A549 (cell line): Measurements from ENCODE around the gene RNF227. TPM values are rescaled to one million over a fixed set of nuclear protein-coding genes. Genes with fewer than 3 reads are reported as not detected.

Experiments
- ATAC-seq, 2 experiments: fragments of 200-7000 bp in 1 of 2; fragments of >200 bp in 1 of 2; cut with Nextera tagmentation in 1 of 2; cut with Tn5 transposase in 1 of 2; 3 replicates each; pipeline versions ENCODE4 v1.8.0 to v1.9.1; 2018 to 2020; ENCODE audit warnings: mild to moderate bottlenecking in 1 of 2, moderate library complexity in 1 of 2
- CTCF ChIA-PET: fragments of 300-600 bp; sonication (Branson Sonifier 250); formaldehyde crosslinking; extraction: SDS; loops from one replicate; lab custom pipeline; 2021; ENCODE audit warnings: antibody characterized with exemption, inconsistent platforms; lab: Yijun Ruan, JAX
- POLR2A ChIA-PET: fragments of 350-600 bp; formaldehyde crosslinking; extraction: SDS; loops from one replicate; lab custom pipeline; 2021; ENCODE audit warnings: antibody characterized with exemption, inconsistent platforms; lab: Yijun Ruan, JAX
- DNase-seq, 2 experiments: peaks; one replicate each; pipeline versions ENCODE4 v3.0.0 to v3.0.0-alpha.2; 2011 to 2016; ENCODE audit warnings: low read depth in 1 of 2, low spot score in 1 of 2
- FAIRE-seq: peaks from 2 replicates; lab custom pipeline; 2011; peaks lifted over from hg19 to GRCh38; lab: Jason Lieb, UNC
- H3K27ac ChIP-seq, 2 experiments: fragments of >200 bp; sonication (Bioruptor Twin); formaldehyde crosslinking; 3 replicates each; pipeline ENCODE4 v1.5.1; 2016 to 2017
- H3K4me1 ChIP-seq: fragments of >200 bp; sonication (Bioruptor Twin); formaldehyde crosslinking; 3 replicates; pipeline ENCODE4 v1.6.1; 2016
- H3K4me2 ChIP-seq: fragments of >200 bp; sonication (Bioruptor Twin); formaldehyde crosslinking; 3 replicates; pipeline ENCODE4 v1.6.1; 2016
- H3K4me3 ChIP-seq: fragments of >200 bp; sonication (Bioruptor Twin); formaldehyde crosslinking; 3 replicates; pipeline ENCODE4 v1.5.1; 2016
- H3K9me3 ChIP-seq: fragments of >200 bp; sonication (Bioruptor Twin); formaldehyde crosslinking; 3 replicates; pipeline ENCODE4 v1.6.1; 2016
- CBX8 ChIP-seq: fragments of 200-600 bp; sonication (generic); IDR thresholded peaks from 2 replicates; pipeline ENCODE4 v1.6.1; 2016
- CHD4 ChIP-seq: fragments of 200-600 bp; sonication (generic); IDR thresholded peaks from 2 replicates; pipeline ENCODE4 v1.6.1; 2016; ENCODE audit warnings: antibody characterized with exemption, mild to moderate bottlenecking, borderline replicate concordance
- EHMT2 ChIP-seq: fragments of 200-600 bp; sonication (generic); IDR thresholded peaks from 2 replicates; pipeline ENCODE4 v1.6.1; 2016; ENCODE audit warnings: antibody characterized with exemption, low read depth, mild to moderate bottlenecking, moderate library complexity
- ESRRA ChIP-seq: fragments of 150-350 bp; IDR thresholded peaks from 2 replicates; pipeline ENCODE4 v1.6.1; 2014; ENCODE audit warnings: mild to moderate bottlenecking, low read length, borderline replicate concordance
- FOSB ChIP-seq: fragments of 250-450 bp; sonication (Bioruptor Pico); IDR thresholded peaks from 2 replicates; pipeline ENCODE4 v1.5.0; 2020; ENCODE audit warnings: mild to moderate bottlenecking, moderate library complexity
- FOSL2 ChIP-seq, 2 experiments: fragments of 450-650 bp in 1 of 2; fragments of >200 bp in 1 of 2; sonication (Bioruptor Twin) in 1 of 2; formaldehyde crosslinking; IDR thresholded peaks; 2 replicates each; pipeline versions ENCODE4 v1.5.0 to v1.6.1; 2016 to 2020; ENCODE audit warnings: mild to moderate bottlenecking in 1 of 2, moderate library complexity in 1 of 2
- HDAC2 ChIP-seq: fragments of 200-600 bp; sonication (generic); IDR thresholded peaks from 2 replicates; pipeline ENCODE4 v1.6.1; 2016
- HOXB13 ChIP-seq: fragments of 250-450 bp; sonication (Bioruptor Pico); IDR thresholded peaks from 2 replicates; pipeline ENCODE4 v1.5.0; 2020; ENCODE audit warnings: low read depth, mild to moderate bottlenecking, moderate library complexity
- HOXB5 ChIP-seq: fragments of 250-450 bp; sonication (Bioruptor Pico); IDR thresholded peaks from 2 replicates; pipeline ENCODE4 v1.5.0; 2020; ENCODE audit warnings: mild to moderate bottlenecking, moderate library complexity
- JUN ChIP-seq, 2 experiments: fragments of >200 bp; sonication (Bioruptor Twin); formaldehyde crosslinking; IDR thresholded peaks; 2 replicates in 1 of 2; 3 replicates in 1 of 2; pipeline ENCODE4 v1.6.1; 2016 to 2017
- MAZ ChIP-seq: fragments of 150-350 bp; IDR thresholded peaks from 2 replicates; pipeline ENCODE4 v1.6.1; 2014; ENCODE audit warnings: antibody characterized with exemption, low read depth, low read length, borderline replicate concordance
- NR3C1 ChIP-seq: fragments of >200 bp; sonication (Bioruptor Twin); formaldehyde crosslinking; IDR thresholded peaks from 3 replicates; pipeline ENCODE4 v1.6.1; 2017
- RCOR1 ChIP-seq: fragments of 150-350 bp; IDR thresholded peaks from 2 replicates; pipeline ENCODE4 v1.6.1; 2014; ENCODE audit warnings: antibody characterized with exemption, low read length, low read depth
- RFX5 ChIP-seq: fragments of 450-650 bp; IDR thresholded peaks from 2 replicates; pipeline ENCODE4 v1.7.1; 2014; ENCODE audit warnings: antibody characterized with exemption, mild to moderate bottlenecking, moderate library complexity
- TFCP2L1 ChIP-seq: fragments of 250-450 bp; sonication (Bioruptor Pico); IDR thresholded peaks from 2 replicates; pipeline ENCODE4 v1.5.0; 2021; ENCODE audit warnings: mild to moderate bottlenecking
- USF2 ChIP-seq: fragments of 450-650 bp; IDR thresholded peaks from 2 replicates; pipeline ENCODE4 v1.6.1; 2014; ENCODE audit warnings: antibody characterized with exemption
- WGBS: methylation state at CpG from one replicate; pipeline ENCODE4 v1.1.6; 2017; ENCODE audit errors: missing lambda C conversion rate; 5-methylcytosine and 5-hydroxymethylcytosine counted together
- polyA plus RNA-seq, 4 experiments: library from polyadenylated mRNA; depleted of rRNA in 3 of 4; stranded (reverse); fragments of >200 nt; fragmentation: RNase III in 1 of 4; extraction: RNeasy Plus Mini Kit Qiagen cat#74134 plus additional on column Dnase treatment in 1 of 4; gene quantifications; 2 replicates in 3 of 4; 3 replicates in 1 of 4; pipeline ENCODE4 v1.2.3, GENCODE V29; 2011 to 2017
- TF ChIP-seq, protein P1 (sequence below): IDR thresholded peaks from 2 replicates; pipeline ENCODE4 v1.6.1; 2012; ENCODE audit warnings: low read depth, borderline replicate concordance
- TF ChIP-seq, protein P2 (sequence below): fragments of 250-450 bp; sonication (Bioruptor Pico); IDR thresholded peaks from 2 replicates; pipeline ENCODE4 v1.5.0; 2020; ENCODE audit warnings: low read depth, mild to moderate bottlenecking, moderate library complexity
- TF ChIP-seq, protein P3 (sequence below): IDR thresholded peaks from 2 replicates; pipeline ENCODE4 v1.6.1; 2012
- TF ChIP-seq, protein P4 (sequence below): fragments of >200 bp; sonication (Bioruptor Twin); formaldehyde crosslinking; IDR thresholded peaks from 3 replicates; pipeline ENCODE4 v1.5.1; 2016
- TF ChIP-seq, protein P5 (sequence below): IDR thresholded peaks from 2 replicates; pipeline ENCODE4 v1.6.1; 2012

The RNF227 gene
- polyA plus RNA-seq, 2 of the 4 experiments (the other 2 are of a cell fraction): 2.1 to 4.1 TPM

DNA sequence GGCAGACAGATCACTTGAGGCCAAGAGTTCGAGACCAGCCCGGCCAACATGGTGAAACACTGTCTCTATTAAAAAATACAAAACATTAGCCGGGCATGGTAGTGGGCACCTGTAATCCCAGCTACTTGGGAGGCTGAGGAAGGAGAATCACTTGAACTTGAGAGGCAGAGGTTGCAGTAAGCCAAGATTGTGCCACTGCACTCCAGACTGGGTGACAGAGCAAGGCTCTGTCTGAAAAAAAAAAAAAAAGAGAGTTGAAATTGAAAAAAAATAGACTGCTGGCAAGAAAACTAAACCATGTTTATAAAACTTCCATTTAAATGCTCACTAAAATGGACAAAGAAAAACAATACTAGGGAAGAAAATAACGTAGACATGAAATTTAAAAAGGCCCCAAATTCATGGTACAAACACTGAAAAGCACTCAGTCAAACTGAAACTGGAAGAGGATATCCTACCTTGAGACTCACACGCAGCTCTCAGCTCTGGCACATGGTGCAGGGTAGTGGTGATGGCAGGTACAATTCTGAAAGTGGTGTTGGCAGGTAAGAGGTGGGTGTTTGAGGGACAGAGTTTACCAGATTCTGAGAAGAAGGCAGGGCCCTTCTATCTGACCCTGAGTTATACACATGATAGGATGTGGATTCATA is 35.2 kb upstream of the RNF227 start:
- H3K9me3 ChIP-seq: no peaks in the 10 kb centered on the region
- no peak for DNase-seq
- FAIRE-seq: no peak
- ChIA-PET POLR2A (no interaction called here), CTCF (interaction anchor here (0.6 to 33.2 kb wide), 6 partner anchors 33 to 187 kb away, joined by 3 to 470 read pairs (median 4); no protein-coding TSS in a partner anchor)
- H3K27ac ChIP-seq: no peak overlapping the region
- TF ChIP-seq MAZ (no peak), FOSL2 (IDR thresholded peaks at IDR 0.05) (no peak), FOSL2 (CRISPR knock-in tag; IDR thresholded peaks at IDR 0.05) (no peak), TFCP2L1 (CRISPR knock-in tag) (no peak), EHMT2 (no peak), HDAC2 (no peak), HOXB5 (no peak), FOSB (CRISPR knock-in tag) (no peak), HOXB13 (CRISPR knock-in tag) (no peak), RCOR1 (no peak)
- TF ChIP-seq, protein P1, sequence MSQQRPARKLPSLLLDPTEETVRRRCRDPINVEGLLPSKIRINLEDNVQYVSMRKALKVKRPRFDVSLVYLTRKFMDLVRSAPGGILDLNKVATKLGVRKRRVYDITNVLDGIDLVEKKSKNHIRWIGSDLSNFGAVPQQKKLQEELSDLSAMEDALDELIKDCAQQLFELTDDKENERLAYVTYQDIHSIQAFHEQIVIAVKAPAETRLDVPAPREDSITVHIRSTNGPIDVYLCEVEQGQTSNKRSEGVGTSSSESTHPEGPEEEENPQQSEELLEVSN: no peak
- TF ChIP-seq, protein P2, sequence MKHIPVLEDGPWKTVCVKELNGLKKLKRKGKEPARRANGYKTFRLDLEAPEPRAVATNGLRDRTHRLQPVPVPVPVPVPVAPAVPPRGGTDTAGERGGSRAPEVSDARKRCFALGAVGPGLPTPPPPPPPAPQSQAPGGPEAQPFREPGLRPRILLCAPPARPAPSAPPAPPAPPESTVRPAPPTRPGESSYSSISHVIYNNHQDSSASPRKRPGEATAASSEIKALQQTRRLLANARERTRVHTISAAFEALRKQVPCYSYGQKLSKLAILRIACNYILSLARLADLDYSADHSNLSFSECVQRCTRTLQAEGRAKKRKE (CRISPR knock-in tag): no peak
- H3K4me3 ChIP-seq: no peak overlapping the region
- no peak overlapping the region for H3K4me2 ChIP-seq
- ATAC-seq: no peak
- 85% methylated on average over 5 of the region's 5 CpGs for WGBS
- H3K4me1 ChIP-seq: no peaks in the 10 kb centered on the region

DNA sequence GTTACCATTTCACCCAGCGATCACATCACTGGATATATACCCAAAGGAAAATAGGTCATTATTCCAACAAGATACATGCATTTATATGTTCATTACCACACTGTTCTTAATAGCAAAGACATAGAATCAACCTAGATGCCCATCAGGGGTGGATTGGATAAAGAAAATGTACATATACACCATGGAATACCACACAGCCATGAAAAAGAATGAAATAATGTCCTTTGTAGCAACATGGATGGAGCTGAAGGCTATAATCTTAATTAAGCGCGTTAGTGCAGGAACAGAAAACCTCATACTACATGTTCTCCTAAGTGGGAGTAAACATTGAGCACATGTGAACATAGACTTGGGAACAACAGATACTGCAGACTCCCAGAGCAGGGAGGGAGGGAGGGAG is 34.5 kb upstream of the RNF227 start:
- FAIRE-seq: no peak
- DNase-seq: no peak
- H3K4me3 ChIP-seq: no peak overlapping the region
- ATAC-seq: no peak
- TF ChIP-seq, protein P3, sequence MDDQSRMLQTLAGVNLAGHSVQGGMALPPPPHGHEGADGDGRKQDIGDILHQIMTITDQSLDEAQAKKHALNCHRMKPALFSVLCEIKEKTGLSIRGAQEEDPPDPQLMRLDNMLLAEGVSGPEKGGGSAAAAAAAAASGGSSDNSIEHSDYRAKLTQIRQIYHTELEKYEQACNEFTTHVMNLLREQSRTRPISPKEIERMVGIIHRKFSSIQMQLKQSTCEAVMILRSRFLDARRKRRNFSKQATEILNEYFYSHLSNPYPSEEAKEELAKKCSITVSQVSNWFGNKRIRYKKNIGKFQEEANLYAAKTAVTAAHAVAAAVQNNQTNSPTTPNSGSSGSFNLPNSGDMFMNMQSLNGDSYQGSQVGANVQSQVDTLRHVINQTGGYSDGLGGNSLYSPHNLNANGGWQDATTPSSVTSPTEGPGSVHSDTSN: no peak
- TF ChIP-seq, protein P4, sequence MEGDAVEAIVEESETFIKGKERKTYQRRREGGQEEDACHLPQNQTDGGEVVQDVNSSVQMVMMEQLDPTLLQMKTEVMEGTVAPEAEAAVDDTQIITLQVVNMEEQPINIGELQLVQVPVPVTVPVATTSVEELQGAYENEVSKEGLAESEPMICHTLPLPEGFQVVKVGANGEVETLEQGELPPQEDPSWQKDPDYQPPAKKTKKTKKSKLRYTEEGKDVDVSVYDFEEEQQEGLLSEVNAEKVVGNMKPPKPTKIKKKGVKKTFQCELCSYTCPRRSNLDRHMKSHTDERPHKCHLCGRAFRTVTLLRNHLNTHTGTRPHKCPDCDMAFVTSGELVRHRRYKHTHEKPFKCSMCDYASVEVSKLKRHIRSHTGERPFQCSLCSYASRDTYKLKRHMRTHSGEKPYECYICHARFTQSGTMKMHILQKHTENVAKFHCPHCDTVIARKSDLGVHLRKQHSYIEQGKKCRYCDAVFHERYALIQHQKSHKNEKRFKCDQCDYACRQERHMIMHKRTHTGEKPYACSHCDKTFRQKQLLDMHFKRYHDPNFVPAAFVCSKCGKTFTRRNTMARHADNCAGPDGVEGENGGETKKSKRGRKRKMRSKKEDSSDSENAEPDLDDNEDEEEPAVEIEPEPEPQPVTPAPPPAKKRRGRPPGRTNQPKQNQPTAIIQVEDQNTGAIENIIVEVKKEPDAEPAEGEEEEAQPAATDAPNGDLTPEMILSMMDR: no peak
- POLR2A ChIA-PET: no interaction called here
- H3K9me3 ChIP-seq: no peaks in the 10 kb centered on the region
- no peak overlapping the region for H3K4me2 ChIP-seq
- CTCF ChIA-PET: interaction anchor here (1.2 to 33.2 kb wide), 3 partner anchors 33 to 110 kb away, joined by 3 to 470 read pairs (median 4); no protein-coding TSS in a partner anchor
- 98% methylated on average over 3 of the region's 3 CpGs for WGBS
- no peak overlapping the region for H3K27ac ChIP-seq
- no peaks in the 10 kb centered on the region for H3K4me1 ChIP-seq

DNA sequence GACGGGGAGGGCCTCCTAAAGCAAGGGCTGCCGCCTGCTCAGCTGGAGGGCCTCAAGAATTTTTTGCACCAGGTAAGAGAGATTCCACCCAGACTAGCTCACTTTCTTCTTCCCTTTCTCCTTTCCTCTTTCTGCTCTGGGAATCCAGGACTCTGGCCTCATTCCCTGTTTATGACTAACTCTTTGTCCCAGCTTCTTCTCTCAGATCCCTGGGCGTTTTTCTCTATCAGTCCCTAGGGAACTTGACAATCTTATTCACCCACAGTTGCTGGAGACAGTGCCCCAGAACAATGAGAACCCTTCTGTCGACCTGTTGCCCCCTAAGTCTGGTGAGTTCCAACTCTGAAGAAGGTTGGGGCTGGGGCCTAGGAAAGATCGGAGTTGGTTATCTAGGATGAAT is 31.6 kb upstream of the RNF227 start:
- no peak for TF ChIP-seq ESRRA
- no peak for TF ChIP-seq FOSB (CRISPR knock-in tag)
- TF ChIP-seq CBX8: no peak
- TF ChIP-seq RFX5: no peak
- no peak for TF ChIP-seq USF2
- no peak for TF ChIP-seq JUN (IDR thresholded peaks at IDR 0.05)
- TF ChIP-seq CHD4: no peak
- no peak for TF ChIP-seq TFCP2L1 (CRISPR knock-in tag)
- TF ChIP-seq, protein P5, sequence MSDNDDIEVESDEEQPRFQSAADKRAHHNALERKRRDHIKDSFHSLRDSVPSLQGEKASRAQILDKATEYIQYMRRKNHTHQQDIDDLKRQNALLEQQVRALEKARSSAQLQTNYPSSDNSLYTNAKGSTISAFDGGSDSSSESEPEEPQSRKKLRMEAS: no peak
- no peak for TF ChIP-seq HDAC2
- TF ChIP-seq NR3C1: no peak
- POLR2A ChIA-PET: no interaction called here
- H3K4me1 ChIP-seq: no peaks in the 10 kb centered on the region
- no peak overlapping the region for H3K27ac ChIP-seq
- H3K4me2 ChIP-seq: no peak overlapping the region
- WGBS: 78% methylated on average over 5 of the region's 5 CpGs
- no peak overlapping the region for H3K4me3 ChIP-seq
- H3K9me3 ChIP-seq: no peaks in the 10 kb centered on the region
- CTCF ChIA-PET: interaction anchor here (1.2 to 33.2 kb wide), 10 partner anchors 9 to 113 kb away, joined by 3 to 470 read pairs (median 5); partner anchors contain the start of genes CNTROB and TRAPPC1
- DNase-seq (no peak), ATAC-seq (no peak), FAIRE-seq (no peak)
